ENCODE measurements around the gene HGFAC. TPM values are rescaled to one million over a fixed set of nuclear protein-coding genes. Genes with fewer than 3 reads are reported as not detected.

HGFAC gene
- polyA plus RNA-seq, 1 of the 3 experiments (the other 2 are of a cell fraction) = 0.43 TPM

Other genes with a start within 250 kb of the HGFAC start
- 0.15 and 0.18 TPM in 2 replicates for gene MSANTD1, start 192.8 kb upstream of the HGFAC start, polyA plus RNA-seq (2012; rRNA removed)
- gene RGS12, start 148.9 kb upstream of the HGFAC start, polyA plus RNA-seq (2012; rRNA removed) = 11.4 and 18.4 TPM in 2 replicates
- gene DOK7, start 21.3 kb downstream of the HGFAC start, polyA plus RNA-seq (2012; rRNA removed) = 0.05 TPM in 1 of 2 replicates, not detected in the other
- gene LRPAP1, start 90.5 kb downstream of the HGFAC start, polyA plus RNA-seq (2012; rRNA removed) = 200 and 209 TPM in 2 replicates